Ovary (tissue), 9 donors: ENCODE measurements around the gene RAB22A. TPM values are rescaled to one million over a fixed set of nuclear protein-coding genes. Genes with fewer than 3 reads are reported as not detected.

Source experiments
- DNase-seq, 5 donors: peaks; one replicate each; pipeline ENCODE4 v3.0.0-alpha.2; 2019 to 2020
- H3K27ac ChIP-seq, 2 donors: fragments of 200-600 bp; one replicate each; pipeline versions ENCODE4 v1.5.1 to v1.8.0; 2019 to 2022
- H3K27me3 ChIP-seq: fragments of 200-600 bp; one replicate; pipeline ENCODE4 v1.8.0; 2022
- H3K36me3 ChIP-seq: fragments of 200-600 bp; sonication (generic); one replicate; pipeline ENCODE4 v1.5.1; 2019
- H3K4me1 ChIP-seq: one replicate; pipeline ENCODE4 v1.8.1; 2013; ENCODE audit warnings: mild to moderate bottlenecking, moderate library complexity; ENCODE audit not compliant: insufficient read depth
- H3K4me3 ChIP-seq: fragments of 200-600 bp; sonication (generic); one replicate; pipeline ENCODE4 v1.5.1; 2017
- H3K9me3 ChIP-seq, 2 donors: fragments of 200-600 bp in 1 of 2; sonication (generic) in 1 of 2; one replicate each; pipeline versions ENCODE4 v1.5.1 to v1.8.1; 2013 to 2019; ENCODE audit warnings: mild to moderate bottlenecking in 1 of 2, moderate library complexity in 1 of 2
- EP300 ChIP-seq: sonication (generic); formaldehyde crosslinking; IDR thresholded peaks from one replicate; pipeline ENCODE4 v1.6.1; 2017; ENCODE audit warnings: antibody characterized with exemption
- POLR2A ChIP-seq: fragments of 450-650 bp; IDR thresholded peaks from one replicate; pipeline ENCODE4 v1.6.1; 2017; ENCODE audit warnings: antibody characterized with exemption, mild to moderate bottlenecking, moderate library complexity
- WGBS, 3 donors: extraction: QIAGEN DNeasy Blood & Tissue Kit in 1 of 3; methylation state at CpG; one replicate each; pipeline versions ENCODE4 v1.1.5 to v1.1.7; 2013 to 2017; 5-methylcytosine and 5-hydroxymethylcytosine counted together
- intact Hi-C, 4 donors: fragments of 100-400 bp; cut with DNase I; formaldehyde crosslinking; loops; one replicate each; pipeline versions ENCODE4 v1.11.0 to v1.15.1; 2022 to 2023
- polyA plus RNA-seq, 2 donors: library from polyadenylated mRNA; stranded (reverse); fragments of 200-250 nt in 1 of 2; fragments of 350-450 nt in 1 of 2; fragmentation: Illumina TruSeq in 1 of 2; extraction: RNeasy Lipid Tissue Mini Kit (QIAGEN cat#74804) in 1 of 2; gene quantifications; one replicate each; pipeline ENCODE4 v1.2.3, GENCODE V29; 2013 to 2014
- total RNA-seq, 7 donors: library from RNA; depleted of rRNA in 2 of 7; stranded (reverse); fragments of >200 nt in 2 of 7; fragmentation: NEBNext Ultra II Directional in 3 of 7; extraction: Animal tissue kit (Norgen Biotek cat#: 25700) in 3 of 7; gene quantifications; one replicate each; pipeline versions ENCODE4 v1.1.0 to v1.2.4, GENCODE V29; 2016 to 2023
- TF ChIP-seq, protein P1 (sequence below), 3 donors: fragments of 450-650 bp in 2 of 3; fragments of 200-600 bp in 1 of 3; IDR thresholded peaks; one replicate each; pipeline versions ENCODE4 v1.5.1 to v1.8.0; 2016 to 2022; ENCODE audit warnings: antibody characterized with exemption in 3 of 3, mild to moderate bottlenecking in 1 of 3
- donor health status: DM: no; HTN: no; CAD: no; lungs with moderate emphysema.
- donor health status: DM: no; HTN: no; CAD: no.
- donor health status: Bipolar disorder and iron deficiency.
- donor health status: DM: yes; HTN: yes; CAD: no.
- donor health status: DM: no; HTN: no; CAD: no.
- donor health status: DM: yes; HTN: yes; CAD: no.

Gene RAB22A
- total and polyA plus RNA-seq, 9 donors: 6.3 to 25.1 (median 17.9) TPM

DNA sequence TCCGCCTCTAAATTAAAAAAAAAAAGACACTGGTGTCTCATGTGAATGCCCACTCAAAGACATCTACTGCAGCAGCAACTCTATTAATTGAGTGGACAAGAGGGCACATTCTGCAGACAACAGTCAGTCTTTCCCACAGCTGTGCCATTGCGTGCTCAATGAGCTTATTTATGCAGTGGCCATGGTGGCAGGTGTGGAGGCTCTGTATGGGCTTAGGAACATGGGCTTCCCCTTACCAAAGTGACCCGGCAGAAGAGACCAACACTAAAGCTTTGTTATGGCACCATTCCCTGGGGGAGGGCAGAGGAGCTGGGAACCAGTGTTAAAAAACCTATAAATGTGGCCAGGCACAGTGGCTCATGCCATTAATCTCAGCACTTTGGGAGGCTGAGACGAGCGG lies 75.3 kb downstream of the RAB22A start:
- Histone ChIP-seq H3K27me3 (no peaks in the 10 kb centered on the region), H3K4me1 (peaks cover 2% of the 10 kb centered on the region), H3K27ac (no peak overlapping the region), H3K36me3 (no peaks in the 10 kb centered on the region), H3K9me3 (no peaks in the 10 kb centered on the region), H3K4me3 (no peak overlapping the region)
- TF ChIP-seq, protein P1, sequence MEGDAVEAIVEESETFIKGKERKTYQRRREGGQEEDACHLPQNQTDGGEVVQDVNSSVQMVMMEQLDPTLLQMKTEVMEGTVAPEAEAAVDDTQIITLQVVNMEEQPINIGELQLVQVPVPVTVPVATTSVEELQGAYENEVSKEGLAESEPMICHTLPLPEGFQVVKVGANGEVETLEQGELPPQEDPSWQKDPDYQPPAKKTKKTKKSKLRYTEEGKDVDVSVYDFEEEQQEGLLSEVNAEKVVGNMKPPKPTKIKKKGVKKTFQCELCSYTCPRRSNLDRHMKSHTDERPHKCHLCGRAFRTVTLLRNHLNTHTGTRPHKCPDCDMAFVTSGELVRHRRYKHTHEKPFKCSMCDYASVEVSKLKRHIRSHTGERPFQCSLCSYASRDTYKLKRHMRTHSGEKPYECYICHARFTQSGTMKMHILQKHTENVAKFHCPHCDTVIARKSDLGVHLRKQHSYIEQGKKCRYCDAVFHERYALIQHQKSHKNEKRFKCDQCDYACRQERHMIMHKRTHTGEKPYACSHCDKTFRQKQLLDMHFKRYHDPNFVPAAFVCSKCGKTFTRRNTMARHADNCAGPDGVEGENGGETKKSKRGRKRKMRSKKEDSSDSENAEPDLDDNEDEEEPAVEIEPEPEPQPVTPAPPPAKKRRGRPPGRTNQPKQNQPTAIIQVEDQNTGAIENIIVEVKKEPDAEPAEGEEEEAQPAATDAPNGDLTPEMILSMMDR (IDR thresholded peaks at IDR 0.05): no peak
- no peak for TF ChIP-seq EP300
- TF ChIP-seq POLR2A: no peak
- intact Hi-C loops: no loop called here
- WGBS, 3 donors: 87 to 95% (median 93%) methylated on average over 5 of the region's 5 CpGs
- DNase-seq: no peak

DNA sequence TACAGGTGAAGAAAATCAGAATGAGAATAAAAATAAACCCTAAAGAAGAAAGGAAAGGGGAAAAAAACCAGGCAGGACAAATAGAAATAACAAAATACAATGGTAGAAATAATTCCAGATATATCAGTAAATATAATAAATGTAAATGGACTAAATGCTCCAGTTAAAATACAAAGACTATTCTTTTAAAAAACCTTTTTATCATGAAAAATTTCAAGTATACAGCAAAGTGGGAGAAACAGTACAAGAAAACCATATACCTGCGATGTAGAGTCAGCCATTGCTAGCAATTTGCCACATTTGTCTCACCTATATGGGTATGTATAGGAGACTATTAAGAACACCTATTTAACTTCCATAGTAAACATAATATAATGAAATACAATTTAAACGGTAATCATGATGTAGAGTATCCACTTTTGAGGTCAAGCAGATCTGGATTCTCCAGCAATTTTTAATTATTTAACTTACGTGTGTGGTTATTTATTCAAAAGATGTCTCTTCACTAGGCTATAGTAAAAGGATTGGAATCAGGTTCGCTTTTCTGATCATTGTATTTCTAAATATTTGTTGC lies 78.6 kb downstream of the RAB22A start:
- 63 to 71% (median 70%) methylated on average over 4 of the region's 4 CpGs for WGBS, 3 donors
- no peak for DNase-seq
- intact Hi-C loops: no loop called here
- H3K27ac ChIP-seq: peak overlapping the region in 1 of 2 donors; percentile 66
- H3K36me3 ChIP-seq: no peaks in the 10 kb centered on the region
- H3K27me3 ChIP-seq: no peaks in the 10 kb centered on the region
- no peak for TF ChIP-seq EP300
- TF ChIP-seq, protein P1 (IDR thresholded peaks at IDR 0.05): no peak
- TF ChIP-seq POLR2A: no peak
- no peaks in the 10 kb centered on the region for H3K9me3 ChIP-seq
- H3K4me3 ChIP-seq: peak overlapping the region; percentile 65
- H3K4me1 ChIP-seq: peaks cover 20% of the 10 kb centered on the region

DNA sequence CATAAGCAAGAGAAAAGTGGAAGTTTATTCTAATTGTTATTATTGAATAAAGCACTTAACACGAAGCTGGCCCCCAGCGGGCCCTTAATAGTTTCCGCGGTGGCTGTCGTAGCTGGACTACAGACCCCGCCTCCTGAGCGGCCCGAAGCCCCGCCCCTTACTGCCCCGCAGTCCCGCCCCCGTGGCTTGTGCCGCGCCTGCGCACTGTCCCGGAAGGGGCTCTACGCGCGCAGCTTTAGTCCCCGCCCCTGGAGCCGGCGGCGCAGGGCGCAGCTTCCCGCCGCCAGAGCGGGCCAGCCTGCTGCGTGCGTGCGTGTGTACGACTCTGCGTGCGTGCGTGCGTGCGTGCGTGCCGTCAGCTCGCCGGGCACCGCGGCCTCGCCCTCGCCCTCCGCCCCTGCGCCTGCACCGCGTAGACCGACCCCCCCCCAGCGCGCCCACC lies 79.4 kb downstream of the RAB22A start, which contains the start of gene VAPB:
VAPB (plus strand) TSS at position 348 of the 442 bp plus-strand sequence. CDS start 231 bp downstream, outside the sequence.
- H3K27me3 ChIP-seq: no peaks in the 10 kb centered on the region

DNA sequence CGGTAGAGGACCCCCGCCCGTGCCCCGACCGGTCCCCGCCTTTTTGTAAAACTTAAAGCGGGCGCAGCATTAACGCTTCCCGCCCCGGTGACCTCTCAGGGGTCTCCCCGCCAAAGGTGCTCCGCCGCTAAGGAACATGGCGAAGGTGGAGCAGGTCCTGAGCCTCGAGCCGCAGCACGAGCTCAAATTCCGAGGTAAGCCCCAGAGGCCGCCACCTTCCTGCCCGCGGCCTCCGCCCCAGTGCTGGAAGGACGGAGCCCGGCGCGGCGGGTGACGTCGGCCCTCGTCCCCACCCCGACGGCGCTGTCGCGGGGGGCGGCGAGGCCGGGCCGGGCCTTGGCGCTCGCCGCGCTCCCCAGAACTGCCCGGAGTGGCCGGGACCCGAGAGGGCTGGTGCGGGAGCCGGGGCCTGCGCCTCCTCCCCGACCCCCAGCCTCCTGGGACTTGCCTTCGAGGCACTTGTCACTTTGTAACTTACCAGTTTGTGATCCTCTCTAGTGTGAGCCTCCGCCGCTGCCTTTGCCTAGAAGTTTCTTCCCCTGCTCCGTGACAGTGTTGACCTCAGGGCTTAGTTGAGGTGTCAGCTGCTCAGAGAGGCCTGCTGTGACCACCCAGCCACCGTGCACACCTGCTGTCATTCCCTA lies 79.9 kb downstream of the RAB22A start:
- no peaks in the 10 kb centered on the region for H3K27me3 ChIP-seq
- intact Hi-C loops: no loop called here
- WGBS, 3 donors: 0 to 2% (median 0%) methylated on average over 39 to 56 of the region's 56 CpGs
- H3K4me1 ChIP-seq: peaks cover 22% of the 10 kb centered on the region
- peak overlapping the region; percentile 65 for H3K4me3 ChIP-seq
- TF ChIP-seq, protein P1 (IDR thresholded peaks at IDR 0.05): no peak
- TF ChIP-seq EP300: no peak
- TF ChIP-seq POLR2A: no peak
- no peaks in the 10 kb centered on the region for H3K36me3 ChIP-seq
- DNase-seq: no peak
- H3K27ac ChIP-seq: peak overlapping the region; percentile 43 to 89
- H3K9me3 ChIP-seq: no peaks in the 10 kb centered on the region

More for the DNA sequence above, 79.4 kb downstream of the RAB22A start, which contains the start of gene VAPB:
- peaks cover 22% of the 10 kb centered on the region for H3K4me1 ChIP-seq
- peak within 1 kb of the TSS; percentile 43 to 89 for H3K27ac ChIP-seq
- 0 to 2% (median 1%) methylated on average over 18 to 51 of the region's 51 CpGs for WGBS, 3 donors
- no peaks in the 10 kb centered on the region for H3K9me3 ChIP-seq
- no peaks in the 10 kb centered on the region for H3K36me3 ChIP-seq
- peak within 1 kb of the TSS; percentile 65 for H3K4me3 ChIP-seq
- TF ChIP-seq, protein P1 (IDR thresholded peaks at IDR 0.05): no peak
- TF ChIP-seq POLR2A: peak; percentile 67
- intact Hi-C loops: no loop called here
- DNase-seq: peak; percentile 93 to 98 (median 97)
